ENCODE results near the gene RAB3GAP2.

GRCh38 chr1:220176540-220176939 is 95.7 kb downstream of the RAB3GAP2 start:
- TF ChIP-seq ZNF274 (IDR thresholded peaks at IDR 0.05; ENCODE audit: low read depth, low read length) (no peak), SUZ12 (IDR thresholded peaks at IDR 0.05; ENCODE audit: extremely low read depth, insufficient read depth, insufficient read length) (no peak)
